H1 (cell line): ENCODE data around the gene CERT1. TPM values are rescaled to one million over a fixed set of nuclear protein-coding genes. Genes with fewer than 3 reads are reported as not detected.

ENCODE experiments used
- CTCF ChIA-PET: fragments of 300-600 bp; sonication (Branson Sonifier 250); formaldehyde crosslinking; loops from one replicate; lab custom pipeline; 2021; ENCODE audit not compliant: partially characterized antibody; lab: Charles Lee
- POLR2A ChIA-PET: fragments of 300-600 bp; sonication (Branson Sonifier 250); formaldehyde crosslinking; loops from one replicate; lab custom pipeline; 2021; ENCODE audit warnings: inconsistent platforms; ENCODE audit not compliant: partially characterized antibody; lab: Charles Lee
- DNase-seq, 2 experiments: peaks; one replicate each; pipeline versions ENCODE4 v3.0.0 to v3.0.0-alpha.2; 2010 to 2022; ENCODE audit warnings: low spot score in 2 of 2, low read depth in 1 of 2, mixed read lengths in 1 of 2
- FAIRE-seq: peaks from 2 replicates; lab custom pipeline; 2011; peaks lifted over from hg19 to GRCh38; lab: Jason Lieb, UNC
- H2AFZ ChIP-seq: 2 replicates; pipeline ENCODE4 v1.8.1; 2012; ENCODE audit warnings: low read length, inconsistent platforms
- H2AK5ac ChIP-seq: 2 replicates; pipeline ENCODE4 v1.6.1; 2013; ENCODE audit warnings: low read depth, low read length
- H2BK120ac ChIP-seq: replicated peaks from 2 replicates; pipeline ENCODE3; 2013; ENCODE audit warnings: low read depth, low read length, inconsistent platforms
- H2BK12ac ChIP-seq: 2 replicates; pipeline ENCODE4 v1.6.1; 2013; ENCODE audit warnings: low read depth, low read length
- H2BK15ac ChIP-seq: 2 replicates; pipeline ENCODE4 v1.6.1; 2013; ENCODE audit warnings: low read length
- H2BK20ac ChIP-seq: 2 replicates; pipeline ENCODE4 v1.6.1; 2013; ENCODE audit warnings: low read length
- H2BK5ac ChIP-seq: 2 replicates; pipeline ENCODE4 v1.6.1; 2013; ENCODE audit warnings: low read depth, low read length
- H3K14ac ChIP-seq: 2 replicates; pipeline ENCODE4 v1.6.1; 2013; ENCODE audit warnings: inconsistent platforms; ENCODE audit not compliant: insufficient read length
- H3K18ac ChIP-seq: 2 replicates; pipeline ENCODE4 v1.6.1; 2013; ENCODE audit warnings: low read length; ENCODE audit errors: extremely low read depth
- H3K23ac ChIP-seq: 2 replicates; pipeline ENCODE4 v1.6.1; 2013; ENCODE audit warnings: inconsistent platforms; ENCODE audit not compliant: insufficient read length
- H3K23me2 ChIP-seq: 2 replicates; pipeline ENCODE4 v1.6.1; 2013; ENCODE audit warnings: low read depth, low read length
- H3K27ac ChIP-seq: 2 replicates; pipeline ENCODE4 v1.6.1; 2011; ENCODE audit warnings: low read depth, low read length, inconsistent platforms
- H3K27me3 ChIP-seq, 4 experiments: replicated peaks in 1 of 4; 1 replicate in 1 of 4; 2 replicates in 3 of 4; pipeline versions ENCODE4 v1.6.1 to v1.8.1; 2011 to 2013; ENCODE audit warnings: low read length in 3 of 4, mild to moderate bottlenecking in 3 of 4, inconsistent platforms in 2 of 4, mixed read lengths in 2 of 4, moderate library complexity in 1 of 4; ENCODE audit not compliant: control insufficient read depth in 3 of 4, insufficient read depth in 3 of 4; ENCODE audit errors: extremely low read depth in 1 of 4
- H3K36me3 ChIP-seq, 4 experiments: 2 replicates each; pipeline versions ENCODE4 v1.6.1 to v1.8.1; 2011 to 2013; ENCODE audit warnings: mild to moderate bottlenecking in 4 of 4, low read length in 3 of 4, moderate library complexity in 2 of 4, control low read depth in 1 of 4, inconsistent platforms in 1 of 4; ENCODE audit not compliant: insufficient read depth in 4 of 4, control insufficient read depth in 2 of 4
- H3K4ac ChIP-seq: replicated peaks from 2 replicates; pipeline ENCODE3; 2013; ENCODE audit warnings: low read length, low read depth, mixed read lengths, inconsistent platforms; ENCODE audit not compliant: insufficient read length
- H3K4me1 ChIP-seq, 4 experiments: replicated peaks in 1 of 4; 1 replicate in 1 of 4; 2 replicates in 3 of 4; pipeline versions ENCODE4 v1.6.1 to v1.8.1; 2011 to 2013; ENCODE audit warnings: low read length in 3 of 4, inconsistent platforms in 2 of 4, mixed read lengths in 1 of 4; ENCODE audit not compliant: insufficient read depth in 4 of 4, control insufficient read depth in 3 of 4
- H3K4me2 ChIP-seq, 2 experiments: 2 replicates each; pipeline versions ENCODE4 v1.6.1 to v1.8.1; 2011 to 2013; ENCODE audit warnings: low read depth in 2 of 2, low read length in 2 of 2, control low read depth in 1 of 2, inconsistent platforms in 1 of 2, mild to moderate bottlenecking in 1 of 2; ENCODE audit not compliant: insufficient read depth in 1 of 2
- H3K4me3 ChIP-seq, 4 experiments: fragments of 200-600, 300-600 bp in 1 of 4; sonication (generic), shearing (Covaris generic), sonication (Bioruptor Twin) in 1 of 4; 2 replicates each; pipeline versions ENCODE4 v1.5.1 to v1.8.1; 2011 to 2016; ENCODE audit warnings: low read length in 4 of 4, low read depth in 3 of 4, control low read depth in 2 of 4, inconsistent platforms in 2 of 4, mild to moderate bottlenecking in 2 of 4, mixed read lengths in 1 of 4, moderate library complexity in 1 of 4; ENCODE audit not compliant: insufficient read depth in 2 of 4; ENCODE audit errors: extremely low read depth in 1 of 4
- H3K56ac ChIP-seq: replicated peaks from 2 replicates; pipeline ENCODE3; 2013; ENCODE audit warnings: low read depth, mild to moderate bottlenecking, mixed read lengths, low read length, inconsistent platforms; ENCODE audit not compliant: insufficient read length
- H3K79me1 ChIP-seq: 2 replicates; pipeline ENCODE4 v1.6.1; 2013; ENCODE audit warnings: low read depth, low read length, control low read depth
- H3K79me2 ChIP-seq, 2 experiments: 2 replicates each; pipeline versions ENCODE4 v1.6.1 to v1.8.1; 2012 to 2013; ENCODE audit warnings: low read length in 2 of 2, mild to moderate bottlenecking in 2 of 2, inconsistent platforms in 1 of 2; ENCODE audit not compliant: insufficient read depth in 2 of 2, control insufficient read depth in 1 of 2
- H3K9ac ChIP-seq, 4 experiments: replicated peaks in 1 of 4; 1 replicate in 1 of 4; 2 replicates in 3 of 4; pipeline versions ENCODE4 v1.6.1 to v1.8.1; 2011 to 2013; ENCODE audit warnings: low read depth in 3 of 4, low read length in 3 of 4, control low read depth in 2 of 4, mild to moderate bottlenecking in 2 of 4, moderate library complexity in 2 of 4, inconsistent platforms in 1 of 4; ENCODE audit errors: extremely low read depth in 1 of 4
- H3K9me3 ChIP-seq, 2 experiments: 2 replicates each; pipeline versions ENCODE4 v1.6.1 to v1.8.1; 2012 to 2013; ENCODE audit warnings: mild to moderate bottlenecking in 2 of 2, moderate library complexity in 2 of 2, control low read depth in 1 of 2, inconsistent platforms in 1 of 2, low read depth in 1 of 2, low read length in 1 of 2, mixed read lengths in 1 of 2; ENCODE audit not compliant: insufficient read depth in 2 of 2
- H4K20me1 ChIP-seq, 2 experiments: replicated peaks in 1 of 2; 2 replicates each; pipeline versions ENCODE3 to v1.8.1; 2011 to 2013; ENCODE audit warnings: inconsistent platforms in 2 of 2, low read length in 2 of 2, mild to moderate bottlenecking in 1 of 2; ENCODE audit not compliant: insufficient read depth in 2 of 2, control insufficient read depth in 1 of 2
- H4K5ac ChIP-seq: 2 replicates; pipeline ENCODE4 v1.6.1; 2013; ENCODE audit warnings: low read length, low read depth, mixed read lengths, inconsistent platforms; ENCODE audit not compliant: insufficient read length
- H4K8ac ChIP-seq: 2 replicates; pipeline ENCODE4 v1.8.0; 2013; ENCODE audit warnings: mild to moderate bottlenecking, moderate library complexity, low read length, inconsistent platforms; ENCODE audit not compliant: insufficient read depth; ENCODE audit errors: extremely low read depth
- H4K91ac ChIP-seq: replicated peaks from 2 replicates; pipeline ENCODE3; 2013; ENCODE audit warnings: low read length, mixed read lengths, inconsistent platforms; ENCODE audit not compliant: insufficient read length
- BCL11A ChIP-seq, 2 experiments: IDR thresholded peaks; one replicate each; pipeline ENCODE4 v1.6.1; 2011; ENCODE audit warnings: low read depth in 2 of 2, low read length in 2 of 2, mild to moderate bottlenecking in 2 of 2
- CTCF ChIP-seq, 3 experiments: IDR thresholded peaks; 1 replicate in 2 of 3; 2 replicates in 1 of 3; pipeline versions ENCODE4 v1.5.1 to v1.6.1; 2011; ENCODE audit warnings: low read length in 3 of 3, mild to moderate bottlenecking in 3 of 3, inconsistent platforms in 2 of 3, low read depth in 1 of 3, moderate library complexity in 1 of 3; ENCODE audit not compliant: insufficient read depth in 1 of 3; ENCODE audit errors: control extremely low read depth in 1 of 3
- FOSL1 ChIP-seq: IDR thresholded peaks from 2 replicates; pipeline ENCODE4 v1.6.1; 2011; ENCODE audit warnings: mild to moderate bottlenecking, low read depth, low read length, moderate library complexity; ENCODE audit not compliant: insufficient read depth
- JUND ChIP-seq: IDR thresholded peaks from 2 replicates; pipeline ENCODE4 v1.6.1; 2011; ENCODE audit warnings: mild to moderate bottlenecking, improper control_type of control experiment, low read length
- whole genome bisulfite sequencing, 2 experiments: shearing (Covaris generic) in 1 of 2; methylation state at CpG; one replicate each; pipeline versions ENCODE4 v1.1.6 to v1.1.7; 2013 to 2015; ENCODE audit warnings: low lambda C conversion rate in 2 of 2, mixed read lengths in 2 of 2, inconsistent platforms in 1 of 2, low coverage in 1 of 2, missing lambda C conversion rate in 1 of 2; ENCODE audit not compliant: insufficient replicate concordance in 2 of 2, insufficient coverage in 1 of 2, insufficient read length in 1 of 2; ENCODE audit errors: extremely low coverage in 1 of 2, missing lambda C conversion rate in 1 of 2; 5-methylcytosine and 5-hydroxymethylcytosine counted together
- polyA plus RNA-seq, 7 experiments: library from polyadenylated mRNA; depleted of rRNA in 3 of 7; stranded (reverse) in 5 of 7; unstranded in 2 of 7; fragments of >200 nt in 5 of 7; fragments of 200-250 nt in 2 of 7; gene quantifications; 1 replicate in 5 of 7; 2 replicates in 1 of 7; 4 replicates in 1 of 7; pipeline versions ENCODE4 v1.2.1 to v1.2.3, GENCODE V29; 2011 to 2013; ENCODE audit warnings: missing spikeins in 2 of 7, mixed read lengths in 2 of 7
- total RNA-seq: library from RNA; stranded (reverse); fragmentation: NEBNext Ultra II Directional; extraction: Animal tissue kit (Norgen Biotek cat#: 25700); gene quantifications from 2 replicates; pipeline ENCODE4 v1.2.1, GENCODE V29; 2021

The CERT1 gene
- total and polyA plus RNA-seq, 2 of the 8 experiments (the other 6 are each of a cell fraction or from before 2014, with no cell fraction given), result 7.8 to 55.3 TPM

DNA sequence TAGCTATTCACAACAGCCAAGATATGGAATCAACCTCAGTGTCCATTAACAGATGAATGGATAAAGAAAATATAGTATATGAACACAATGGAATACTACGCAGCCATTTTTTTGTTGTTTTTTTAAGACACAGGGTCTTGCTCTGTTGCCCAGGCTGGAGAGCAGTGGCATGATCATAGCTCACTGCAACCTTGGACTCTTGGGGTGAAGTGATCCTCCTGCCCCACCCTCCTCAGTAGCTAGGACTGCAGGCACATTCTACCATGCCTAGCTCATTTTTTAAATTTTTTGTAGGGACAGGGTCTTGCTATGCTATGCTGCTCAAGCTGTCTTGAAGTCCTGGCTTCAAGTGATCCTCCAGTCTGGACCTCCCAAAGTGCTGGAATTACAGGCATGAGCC, 38.5 kb downstream of the CERT1 start:
- Histone ChIP-seq H3K9me3 (no peaks in the 10 kb centered on the region), H3K23ac (no peak overlapping the region), H3K18ac (no peak overlapping the region), H3K9ac (no peak overlapping the region), H2AK5ac (no peak overlapping the region), H2BK20ac (no peak overlapping the region), H3K27ac (no peak overlapping the region), H2BK5ac (no peak overlapping the region), H3K14ac (no peak overlapping the region), H3K36me3 (no peaks in the 10 kb centered on the region), H3K23me2 (no peaks in the 10 kb centered on the region; the same call in 1 of the 2 replicates), H2BK12ac (no peak overlapping the region), H4K91ac (no peak overlapping the region), H3K79me2 (peaks cover 4 to 65% of the 10 kb centered on the region in 2 experiments), H3K4me1 (peaks cover 1 to 24% (median 4%) of the 10 kb centered on the region in 4 experiments; a peak in 5 of 7 replicates), H2BK15ac (no peak overlapping the region), H2AFZ (no peak overlapping the region), H3K4me3 (no peak overlapping the region), H4K5ac (no peak overlapping the region), H3K79me1 (peaks cover 4% of the 10 kb centered on the region; the same call in 1 of the 2 replicates), H3K56ac (no peak overlapping the region), H3K4me2 (no peak overlapping the region), H4K8ac (no peak overlapping the region), H2BK120ac (no peak overlapping the region), H4K20me1 (no peaks in the 10 kb centered on the region), H3K27me3 (no peaks in the 10 kb centered on the region), H3K4ac (no peak overlapping the region)
- 91% methylated on average over 1 of the region's 1 CpG; no CpG with 5 or more reads in 1 of the 2 experiments for WGBS, 2 experiments
- TF ChIP-seq BCL11A (IDR thresholded peaks at IDR 0.05; ENCODE audit: low read depth in 2 of 2, low read length in 2 of 2), result no peak
- TF ChIP-seq CTCF (IDR thresholded peaks at IDR 0.05; ENCODE audit: control extremely low read depth in 1 of 3, insufficient read depth in 1 of 3, low read depth in 1 of 3, low read length in 3 of 3), result no peak
- no peak for TF ChIP-seq JUND
- no peak for TF ChIP-seq FOSL1
- DNase-seq, result no peak
- no peak for FAIRE-seq
- POLR2A ChIA-PET, result no interaction called here
- CTCF ChIA-PET, result interaction anchor here (0.6 kb wide), 1 partner anchor 117 kb away, joined by 3 read pairs; no protein-coding TSS in a partner anchor
